NCI-H345 treated with DMSO at 0.1 percent for 48 hours (cell line): ENCODE measurements around the gene KRCC1.

ENCODE experiments used
- DNase-seq: peaks from one replicate; lab custom pipeline; 2025; ENCODE audit not compliant: unreplicated experiment; lab: John Stamatoyannopoulos, UW

KRCC1 gene

DNA sequence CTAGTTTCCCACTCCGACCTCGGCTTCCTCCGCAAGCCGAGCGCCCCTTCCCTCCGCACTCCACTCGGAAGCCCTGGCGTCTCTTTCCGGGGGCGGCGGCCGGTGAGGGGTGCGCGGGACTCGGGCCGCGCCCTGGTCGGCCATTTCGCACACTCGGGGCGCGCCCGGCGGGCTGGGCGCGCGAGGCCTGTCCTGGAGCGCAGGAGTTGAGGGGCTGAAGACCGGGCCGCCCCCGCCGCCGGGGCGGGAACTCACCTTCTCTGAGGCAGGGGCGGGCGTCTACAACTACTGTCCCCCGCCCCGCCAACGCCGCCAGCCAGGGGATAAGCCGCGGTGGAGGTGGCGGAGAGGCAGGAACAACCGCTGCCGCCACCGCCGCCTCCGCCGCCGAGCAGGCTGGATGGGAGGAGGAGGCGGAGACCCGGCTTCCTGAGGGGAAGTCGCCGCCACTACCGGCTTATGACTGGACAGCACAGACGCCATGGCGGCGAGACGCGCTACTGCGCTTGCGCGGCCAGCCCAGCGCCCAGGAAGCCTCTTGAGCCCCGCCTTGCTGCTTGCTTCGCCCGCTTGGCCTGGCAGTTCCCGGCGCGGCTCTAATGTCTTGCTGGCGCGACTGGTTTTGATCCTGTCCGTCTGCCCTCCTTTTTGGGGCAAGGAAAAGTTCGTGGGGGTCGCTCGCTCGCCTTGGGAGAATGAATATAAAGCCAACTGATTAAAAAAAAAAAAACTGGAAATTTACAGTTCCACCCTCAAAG is at the start of gene KRCC1:
Gene KRCC1 (minus strand): TSS at position 413 of the 758 bp plus-strand sequence. CDS start 27,220 bp downstream, outside the sequence.
- peak; percentile 89 for DNase-seq

DNA sequence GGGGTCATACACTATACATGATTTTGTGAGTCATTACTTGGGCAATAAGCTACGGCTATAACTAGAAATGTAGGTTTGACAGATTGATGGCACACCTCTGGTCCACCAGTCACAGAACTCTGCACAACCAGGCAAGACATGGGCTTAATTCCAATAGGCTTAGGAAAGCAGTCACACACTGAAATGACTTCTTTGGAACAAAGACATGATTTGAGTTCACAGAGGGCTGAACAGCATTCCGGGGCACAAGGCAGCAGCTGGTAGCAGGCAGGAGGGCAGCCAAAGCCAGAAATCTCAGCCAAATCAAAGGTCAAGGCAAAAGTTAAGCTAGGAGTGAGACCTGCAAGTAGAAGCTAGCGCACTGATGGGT is 44.9 kb upstream of the KRCC1 start:
- no peak for DNase-seq

GRCh38 chr2:88099798-88100488 is 44.4 kb upstream of the KRCC1 start:
- DNase-seq = no peak

DNA sequence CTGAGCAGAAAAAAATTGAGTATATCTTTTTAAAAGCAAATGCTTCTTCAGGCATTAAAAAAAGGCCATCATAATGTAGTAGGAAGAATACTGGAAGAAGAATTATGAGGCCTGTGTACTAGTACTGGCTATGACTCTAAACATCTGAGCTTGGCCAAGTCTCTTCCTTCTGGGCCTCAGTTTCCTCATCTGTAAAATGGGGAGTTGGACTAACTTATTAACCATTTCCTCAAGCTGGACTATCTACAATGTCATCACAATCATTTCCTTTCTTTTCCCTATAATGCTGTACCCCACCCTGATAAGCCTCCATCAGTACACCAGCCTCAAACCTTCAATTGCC is 42.9 kb upstream of the KRCC1 start:
- DNase-seq = no peak

- no peak for DNase-seq
These were observed 42.4 kb upstream of the KRCC1 start for GRCh38 chr2:88097891-88098557.

- no peak for DNase-seq
These were observed 41.6 kb upstream of the KRCC1 start for GRCh38 chr2:88097192-88097591.

- no peak for DNase-seq
These were observed 41.1 kb upstream of the KRCC1 start for GRCh38 chr2:88096708-88097107.

DNA sequence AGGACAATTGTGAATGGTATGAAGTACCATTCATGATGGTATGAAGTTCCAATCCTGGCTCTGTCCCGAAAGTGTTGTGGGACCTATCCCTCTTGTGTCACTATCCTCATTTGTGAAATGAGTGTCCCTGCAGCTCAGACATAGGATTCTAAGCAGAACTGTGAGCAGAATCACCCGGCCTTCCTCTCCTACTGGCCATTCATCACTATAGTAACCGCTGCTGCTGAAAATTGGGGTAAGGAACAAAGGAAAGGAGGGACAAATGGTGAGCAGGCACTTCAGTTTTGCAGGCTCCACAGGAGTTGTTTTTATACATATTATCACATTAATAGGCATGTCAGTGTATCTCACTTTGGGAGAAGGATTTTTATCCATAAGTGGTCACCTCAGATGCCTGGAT is 39.4 kb upstream of the KRCC1 start:
- DNase-seq = no peak

GRCh38 chr2:88092773-88093172 is 37.2 kb upstream of the KRCC1 start:
- DNase-seq = no peak

- no peak for DNase-seq
These were observed 36.4 kb upstream of the KRCC1 start for GRCh38 chr2:88091943-88092342.

DNA sequence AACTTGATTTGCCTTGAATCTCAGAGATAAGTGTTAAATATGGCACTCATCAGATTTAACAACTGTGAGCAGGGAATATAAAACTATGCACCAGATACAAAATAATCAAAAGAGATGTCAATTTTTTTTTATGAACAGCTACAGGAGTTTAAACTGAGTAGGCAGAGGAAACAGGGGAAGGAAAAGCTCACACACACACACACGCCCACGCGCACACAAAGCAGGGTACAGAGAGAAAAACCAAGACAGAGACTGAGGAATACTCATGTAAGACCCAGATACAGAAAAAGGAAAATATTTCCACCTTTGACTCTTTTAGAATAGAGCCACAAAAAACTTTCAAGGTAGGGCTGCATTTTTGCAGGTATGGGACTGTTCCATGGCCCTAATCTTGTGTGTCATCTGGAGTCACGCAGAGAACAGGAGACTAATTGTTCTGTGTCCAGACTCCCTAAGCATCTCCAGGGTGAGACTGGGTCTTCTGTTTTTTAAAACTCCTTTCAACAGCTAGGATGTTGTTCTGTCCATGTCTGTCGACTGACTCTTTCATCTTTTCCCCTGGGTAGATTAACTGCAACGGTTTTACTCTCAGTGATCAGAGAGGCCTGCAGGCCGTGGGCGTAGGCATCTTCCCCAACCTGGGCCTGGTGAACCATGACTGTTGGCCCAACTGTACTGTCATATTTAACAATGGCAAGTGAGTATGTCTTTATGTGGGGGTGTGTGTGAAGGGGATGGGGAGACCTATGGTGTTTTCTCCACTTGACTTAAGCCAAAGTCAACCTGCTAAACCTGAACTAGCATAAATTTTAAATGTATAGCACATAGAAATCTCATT is 35.1 kb upstream of the KRCC1 start:
- no peak for DNase-seq

DNA sequence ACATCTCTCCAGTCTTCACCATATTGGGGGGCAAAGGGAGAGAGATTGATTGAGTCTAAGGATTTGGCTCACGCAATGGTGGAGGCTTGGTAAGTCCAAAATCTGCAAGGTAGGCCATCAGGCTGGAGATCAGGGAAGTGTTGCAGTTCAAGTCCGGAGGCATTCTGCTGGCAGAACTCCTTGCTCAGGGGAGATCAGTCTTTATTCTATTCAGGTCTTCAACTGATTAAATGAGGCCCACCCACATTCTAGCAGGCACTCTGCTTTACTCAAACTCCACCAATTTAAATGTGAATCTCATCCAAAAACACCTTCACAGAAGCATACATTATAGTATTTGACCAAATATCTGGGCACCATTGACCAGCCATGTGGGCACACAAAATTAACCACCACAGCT is 33.4 kb upstream of the KRCC1 start:
- no peak for DNase-seq

DNA sequence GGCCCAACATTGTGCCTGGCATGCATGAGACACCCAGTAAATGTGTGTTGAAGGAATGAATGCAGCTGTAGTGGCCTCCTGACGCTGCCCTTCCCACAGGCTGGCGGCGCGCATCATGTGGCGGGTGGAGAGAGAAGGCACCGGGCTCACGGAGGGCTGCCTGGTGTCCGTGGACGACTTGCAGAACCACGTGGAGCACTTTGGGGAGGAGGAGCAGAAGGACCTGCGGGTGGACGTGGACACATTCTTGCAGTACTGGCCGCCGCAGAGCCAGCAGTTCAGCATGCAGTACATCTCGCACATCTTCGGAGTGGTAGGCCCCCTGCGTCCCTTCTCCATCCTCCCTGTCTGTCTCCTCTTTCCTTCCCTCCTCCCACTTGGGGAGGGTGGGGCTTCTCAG is 32.2 kb upstream of the KRCC1 start:
- no peak for DNase-seq

GRCh38 chr2:88087073-88087472 is 31.5 kb upstream of the KRCC1 start:
- DNase-seq = no peak

- no peak for DNase-seq
These were observed 30.8 kb upstream of the KRCC1 start for GRCh38 chr2:88086401-88086800.

GRCh38 chr2:88085602-88086001 is 30.0 kb upstream of the KRCC1 start:
- DNase-seq = no peak

GRCh38 chr2:88085099-88085498 is 29.5 kb upstream of the KRCC1 start:
- DNase-seq = no peak

DNA sequence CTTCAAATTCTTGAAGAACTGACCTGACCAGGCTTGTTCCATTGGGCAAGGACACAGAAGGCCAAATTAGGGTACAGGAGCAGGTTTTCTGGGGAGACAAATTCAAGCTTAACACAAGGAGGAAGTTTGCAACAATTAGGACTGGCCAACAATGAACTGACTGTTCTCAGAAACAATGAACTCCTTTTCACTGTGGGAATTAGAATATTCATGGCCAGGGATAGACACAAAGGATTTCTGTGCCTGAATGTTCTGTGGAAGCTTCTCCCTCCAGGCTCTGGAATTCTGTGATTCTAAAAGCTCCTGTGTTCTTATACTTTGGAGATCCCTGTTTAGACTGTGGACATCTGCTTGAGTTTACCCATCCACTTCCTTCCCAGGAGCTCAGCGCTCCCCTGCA is 27.2 kb upstream of the KRCC1 start:
- no peak for DNase-seq

DNA sequence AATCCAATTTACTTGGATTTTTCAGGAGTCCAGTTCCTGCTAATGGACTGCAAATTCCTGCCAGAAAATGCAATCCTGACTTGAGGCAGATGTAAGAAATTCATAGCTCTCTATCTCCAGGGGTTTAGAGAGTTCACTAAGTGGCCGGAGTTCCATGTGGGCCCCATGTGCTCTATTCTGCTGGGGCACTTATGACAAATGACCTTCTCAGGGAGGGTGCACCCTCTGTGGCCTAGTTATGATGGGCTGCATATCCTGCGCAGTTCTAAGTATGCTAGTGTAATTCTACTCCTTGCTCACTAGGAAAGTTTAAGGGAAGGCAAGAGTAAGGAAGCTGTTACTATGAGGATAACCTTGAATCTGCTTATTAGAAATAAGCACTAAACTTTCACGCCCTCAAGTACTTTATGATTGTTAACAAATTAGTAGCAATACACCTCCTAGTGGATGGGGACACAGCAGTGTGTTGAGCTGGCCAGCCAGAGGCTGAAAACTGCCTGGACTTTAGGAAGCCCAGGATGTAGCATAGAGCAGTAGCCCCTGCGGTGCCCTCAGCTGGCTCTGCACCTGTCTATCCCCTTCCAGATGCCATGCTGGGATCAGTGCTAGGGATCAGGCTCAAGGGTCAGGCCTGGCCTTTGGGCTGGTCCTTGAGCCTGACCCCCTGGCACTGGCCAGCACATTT is 26.5 kb upstream of the KRCC1 start:
- DNase-seq = no peak

GRCh38 chr2:88080545-88080944 is 25.0 kb upstream of the KRCC1 start:
- no peak for DNase-seq

- no peak for DNase-seq
These were observed 23.1 kb upstream of the KRCC1 start for GRCh38 chr2:88078643-88079172.
